ENCODE measurements around the gene COL5A1.
"Not testable (repeated sequence)": the region's sequence is repeated elsewhere in the genome, so short reads cannot be mapped to it uniquely, and the experiment has no call there.

The COL5A1 gene

GRCh38 chr9:134639994-134640393 is 1.6 kb upstream of the COL5A1 start:
- in situ Hi-C loops (cut with MboI; ENCODE audit: low sequenced_read_pairs, unreplicated experiment): no loop called here
- no peak for TF ChIP-seq CTCF (IDR thresholded peaks at IDR 0.05; ENCODE audit: borderline replicate concordance, control extremely low read depth, extremely low read depth, insufficient read depth, missing control alignments)
- DNase-seq (ENCODE audit: low spot score): no peak

- no peak for TF ChIP-seq CTCF (IDR thresholded peaks at IDR 0.05; ENCODE audit: borderline replicate concordance, control extremely low read depth, extremely low read depth, insufficient read depth, missing control alignments)
- in situ Hi-C loops (cut with MboI; ENCODE audit: low sequenced_read_pairs, unreplicated experiment): no loop called here
- no peak for DNase-seq (ENCODE audit: low spot score)
Observed at GRCh38 chr9:134640506-134641172, 964 bp upstream of the COL5A1 start.

GRCh38 chr9:134641990-134642384 is 384 bp downstream of the COL5A1 start:
- no peak for TF ChIP-seq CTCF (IDR thresholded peaks at IDR 0.05; ENCODE audit: borderline replicate concordance, control extremely low read depth, extremely low read depth, insufficient read depth, missing control alignments)
- DNase-seq (ENCODE audit: low spot score): no peak
- in situ Hi-C loops (cut with MboI; ENCODE audit: low sequenced_read_pairs, unreplicated experiment): no loop called here

GRCh38 chr9:134642385-134643181 is 980 bp downstream of the COL5A1 start:
- TF ChIP-seq CTCF (IDR thresholded peaks at IDR 0.05; ENCODE audit: borderline replicate concordance, control extremely low read depth, extremely low read depth, insufficient read depth, missing control alignments): no peak
- in situ Hi-C loops (cut with MboI; ENCODE audit: low sequenced_read_pairs, unreplicated experiment): no loop called here
- no peak for DNase-seq (ENCODE audit: low spot score)

GRCh38 chr9:134643222-134643671 is 1.6 kb downstream of the COL5A1 start:
- in situ Hi-C loops (cut with MboI; ENCODE audit: low sequenced_read_pairs, unreplicated experiment): no loop called here
- no peak for TF ChIP-seq CTCF (IDR thresholded peaks at IDR 0.05; ENCODE audit: borderline replicate concordance, control extremely low read depth, extremely low read depth, insufficient read depth, missing control alignments)
- no peak for DNase-seq (ENCODE audit: low spot score)

GRCh38 chr9:134644401-134644724 is 2.8 kb downstream of the COL5A1 start:
- DNase-seq (ENCODE audit: low spot score); in situ Hi-C loops (cut with MboI; ENCODE audit: low sequenced_read_pairs, unreplicated experiment): not testable (repeated sequence)

Data from GM13976 (cell line).